ENCODE measurements around the gene TMPRSS2.

DNA sequence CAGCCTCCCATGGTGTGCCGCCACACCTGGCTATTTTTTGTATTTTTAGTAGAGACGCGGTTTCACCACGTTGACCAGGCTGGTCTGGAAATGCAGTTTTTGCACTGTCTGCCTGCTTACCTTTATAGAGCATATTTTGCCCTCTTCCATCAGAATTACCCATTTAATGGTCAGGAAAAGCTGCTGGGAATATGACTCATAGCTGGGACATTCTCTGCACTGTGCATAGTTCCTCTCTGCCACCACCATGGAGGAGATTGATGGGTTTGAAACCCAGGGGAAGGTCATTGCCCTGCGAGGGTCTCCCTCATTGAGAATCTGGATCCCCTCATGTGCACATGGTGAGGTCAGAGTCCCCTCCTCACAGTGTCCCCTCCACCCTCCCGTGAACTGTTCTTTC lies 49.8 kb downstream of the TMPRSS2 start:
- no peak for TF ChIP-seq POLR2A (IDR thresholded peaks at IDR 0.05)
- TF ChIP-seq, protein P1, sequence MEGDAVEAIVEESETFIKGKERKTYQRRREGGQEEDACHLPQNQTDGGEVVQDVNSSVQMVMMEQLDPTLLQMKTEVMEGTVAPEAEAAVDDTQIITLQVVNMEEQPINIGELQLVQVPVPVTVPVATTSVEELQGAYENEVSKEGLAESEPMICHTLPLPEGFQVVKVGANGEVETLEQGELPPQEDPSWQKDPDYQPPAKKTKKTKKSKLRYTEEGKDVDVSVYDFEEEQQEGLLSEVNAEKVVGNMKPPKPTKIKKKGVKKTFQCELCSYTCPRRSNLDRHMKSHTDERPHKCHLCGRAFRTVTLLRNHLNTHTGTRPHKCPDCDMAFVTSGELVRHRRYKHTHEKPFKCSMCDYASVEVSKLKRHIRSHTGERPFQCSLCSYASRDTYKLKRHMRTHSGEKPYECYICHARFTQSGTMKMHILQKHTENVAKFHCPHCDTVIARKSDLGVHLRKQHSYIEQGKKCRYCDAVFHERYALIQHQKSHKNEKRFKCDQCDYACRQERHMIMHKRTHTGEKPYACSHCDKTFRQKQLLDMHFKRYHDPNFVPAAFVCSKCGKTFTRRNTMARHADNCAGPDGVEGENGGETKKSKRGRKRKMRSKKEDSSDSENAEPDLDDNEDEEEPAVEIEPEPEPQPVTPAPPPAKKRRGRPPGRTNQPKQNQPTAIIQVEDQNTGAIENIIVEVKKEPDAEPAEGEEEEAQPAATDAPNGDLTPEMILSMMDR (IDR thresholded peaks at IDR 0.05) = no peak

Measured in adrenal gland (tissue), 5 donors.